ENCODE data around the gene SETD1A.

SETD1A gene

GRCh38 chr16:30992276-30992780 is 34.8 kb downstream of the SETD1A start:
- in situ Hi-C loops (cut with MboI; ENCODE audit: low pct_unique_long_range_greater_than_20kb, low sequenced_read_pairs, unreplicated experiment): no loop called here
- DNase-seq (ENCODE audit: low spot score): no peak
- TF ChIP-seq CTCF (IDR thresholded peaks at IDR 0.05; ENCODE audit: extremely low read depth, insufficient read depth, missing control alignments): no peak

GRCh38 chr16:30992931-30993816 is 35.6 kb downstream of the SETD1A start:
- DNase-seq (ENCODE audit: low spot score): no peak
- in situ Hi-C loops (cut with MboI; ENCODE audit: low pct_unique_long_range_greater_than_20kb, low sequenced_read_pairs, unreplicated experiment): no loop called here
- no peak for TF ChIP-seq CTCF (IDR thresholded peaks at IDR 0.05; ENCODE audit: extremely low read depth, insufficient read depth, missing control alignments)

- TF ChIP-seq CTCF (IDR thresholded peaks at IDR 0.05; ENCODE audit: extremely low read depth, insufficient read depth, missing control alignments): no peak
- no peak for DNase-seq (ENCODE audit: low spot score)
- in situ Hi-C loops (cut with MboI; ENCODE audit: low pct_unique_long_range_greater_than_20kb, low sequenced_read_pairs, unreplicated experiment): no loop called here
Measured at GRCh38 chr16:30995927-30996323, 38.4 kb downstream of the SETD1A start.

DNA sequence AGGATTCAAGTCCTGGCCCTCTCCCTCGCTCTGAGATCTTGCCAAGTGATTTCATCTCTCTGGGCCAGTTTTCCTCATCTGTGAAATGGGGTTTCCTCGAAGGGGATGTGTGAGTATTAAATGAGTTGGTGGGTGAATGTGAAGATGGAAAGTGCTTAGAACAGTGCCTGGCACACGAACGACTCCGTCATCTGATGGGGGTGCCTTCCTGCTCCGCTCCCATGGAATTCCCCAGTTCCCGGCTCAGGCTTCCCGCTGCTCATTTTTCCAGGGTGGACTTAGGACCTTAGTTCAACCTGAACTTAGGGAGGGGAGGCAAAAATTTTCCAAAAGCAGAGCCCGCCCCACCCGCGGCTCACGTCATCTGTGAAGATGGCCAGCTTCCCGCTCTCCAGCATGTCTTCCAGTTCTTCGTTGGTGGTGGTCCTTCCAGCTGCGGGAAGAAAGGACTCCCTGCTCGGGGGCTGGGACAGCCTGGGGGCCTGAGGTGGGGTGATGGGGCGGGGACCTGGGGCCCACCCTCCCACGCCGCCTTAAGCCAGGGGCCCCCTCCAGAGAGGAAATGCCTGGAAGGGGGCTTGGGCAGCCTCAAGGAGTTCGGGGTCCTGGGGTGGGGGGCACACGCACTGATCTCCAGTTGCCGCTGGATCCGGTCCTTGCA is 38.9 kb downstream of the SETD1A start:
- no peak for DNase-seq (ENCODE audit: low spot score)
- in situ Hi-C loops (cut with MboI; ENCODE audit: low pct_unique_long_range_greater_than_20kb, low sequenced_read_pairs, unreplicated experiment): no loop called here
- no peak for TF ChIP-seq CTCF (IDR thresholded peaks at IDR 0.05; ENCODE audit: extremely low read depth, insufficient read depth, missing control alignments)

- in situ Hi-C loops (cut with MboI; ENCODE audit: low pct_unique_long_range_greater_than_20kb, low sequenced_read_pairs, unreplicated experiment): no loop called here
- no peak for TF ChIP-seq CTCF (IDR thresholded peaks at IDR 0.05; ENCODE audit: extremely low read depth, insufficient read depth, missing control alignments)
- DNase-seq (ENCODE audit: low spot score): peak; percentile 99
Measured at GRCh38 chr16:30996985-30997724, 39.6 kb downstream of the SETD1A start.

Data from GM13977 (cell line).